Measurements from ENCODE around the gene BLM. TPM values are rescaled to one million over a fixed set of nuclear protein-coding genes. Genes with fewer than 3 reads are reported as not detected.

BLM gene
- total and polyA plus RNA-seq, 2 of the 4 experiments (the other 2 are of a cell fraction): 2.5 to 6.5 TPM

DNA sequence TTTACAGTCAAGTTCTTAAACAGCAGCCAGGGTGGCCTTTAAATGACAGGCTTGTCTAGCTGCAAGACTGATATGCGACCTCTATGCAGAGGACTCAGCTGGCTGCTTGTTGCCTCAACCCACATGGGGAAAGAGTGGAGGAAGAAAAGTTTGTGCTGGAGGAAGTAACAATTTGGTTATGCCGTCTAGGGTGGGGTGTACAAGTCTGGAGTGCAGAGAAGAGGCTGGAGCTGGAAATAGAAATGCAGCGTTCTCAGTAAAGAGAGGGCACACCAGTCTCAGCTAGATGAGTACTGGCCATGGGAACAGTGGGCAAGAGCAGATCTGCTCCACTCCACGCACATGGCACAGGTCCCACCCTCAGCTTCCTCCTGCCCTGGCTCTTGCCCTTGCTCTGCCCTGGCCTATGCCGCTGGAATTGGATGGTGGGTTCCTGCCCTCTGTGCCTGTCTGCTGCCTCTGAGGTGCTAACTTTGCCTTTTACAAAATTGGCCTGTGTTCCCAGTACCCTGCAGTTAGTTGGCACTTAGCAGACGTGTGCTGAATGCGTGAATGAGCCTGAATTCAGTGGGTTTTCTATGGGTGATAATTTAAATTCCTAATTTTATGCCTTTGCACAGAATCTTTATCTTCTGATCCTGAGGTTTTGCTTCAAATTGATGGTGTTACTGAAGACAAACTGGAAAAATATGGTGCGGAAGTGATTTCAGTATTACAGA is 91.5 kb downstream of the BLM start:
- TF ChIP-seq FOS (IDR thresholded peaks at IDR 0.05; ENCODE audit: low read depth, low read length) (no peak), MAZ (IDR thresholded peaks at IDR 0.05; ENCODE audit: borderline replicate concordance, low read depth, low read length) (no peak)
- TF ChIP-seq, protein P1, sequence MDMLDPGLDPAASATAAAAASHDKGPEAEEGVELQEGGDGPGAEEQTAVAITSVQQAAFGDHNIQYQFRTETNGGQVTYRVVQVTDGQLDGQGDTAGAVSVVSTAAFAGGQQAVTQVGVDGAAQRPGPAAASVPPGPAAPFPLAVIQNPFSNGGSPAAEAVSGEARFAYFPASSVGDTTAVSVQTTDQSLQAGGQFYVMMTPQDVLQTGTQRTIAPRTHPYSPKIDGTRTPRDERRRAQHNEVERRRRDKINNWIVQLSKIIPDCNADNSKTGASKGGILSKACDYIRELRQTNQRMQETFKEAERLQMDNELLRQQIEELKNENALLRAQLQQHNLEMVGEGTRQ (IDR thresholded peaks at IDR 0.05; ENCODE audit: low read depth, low read length): no peak
- H3K14ac ChIP-seq (replicated peaks; ENCODE audit: low read depth, low read length): no peak overlapping the region
- no peak overlapping the region for H4K8ac ChIP-seq (ENCODE audit: low read depth in 2 of 2, low read length in 2 of 2)
- H2BK120ac ChIP-seq (ENCODE audit: low read depth, low read length): no peak overlapping the region
- DNase-seq (no peak), ATAC-seq (ENCODE audit: low read depth) (no peak)
- no peak overlapping the region for H2BK15ac ChIP-seq (ENCODE audit: low read depth, low read length)
- H3K79me1 ChIP-seq (ENCODE audit: low read depth in 1 of 2, low read length in 2 of 2): no peaks in the 10 kb centered on the region
- no peaks in the 10 kb centered on the region for H3K9me3 ChIP-seq (ENCODE audit: control insufficient read depth, insufficient read depth, low read length)
- H3K9me1 ChIP-seq (ENCODE audit: insufficient read depth, low read length): peaks cover 2% of the 10 kb centered on the region; the same call in 1 of the 2 replicates
- H4K20me1 ChIP-seq (ENCODE audit: insufficient read depth, low read length): no peaks in the 10 kb centered on the region
- no peak overlapping the region for H3K4me3 ChIP-seq (ENCODE audit: insufficient read depth, low read depth, low read length)
- no peak overlapping the region for H3K56ac ChIP-seq (ENCODE audit: extremely low read depth, insufficient read depth, low read length)
- H3K18ac ChIP-seq (ENCODE audit: low read depth, low read length): no peak overlapping the region
- no peak overlapping the region for H3K27ac ChIP-seq (ENCODE audit: insufficient read depth, low read length)
- no peaks in the 10 kb centered on the region for H3K27me3 ChIP-seq (ENCODE audit: control insufficient read depth, insufficient read depth, low read length)
- H3K23ac ChIP-seq (ENCODE audit: low read depth, low read length): no peak overlapping the region
- H2BK20ac ChIP-seq (ENCODE audit: low read depth, low read length): no peak overlapping the region
- no peak overlapping the region for H2AFZ ChIP-seq (replicated peaks; ENCODE audit: low read length, poor library complexity)
- intact Hi-C loops (cut with micrococcal nuclease) (no loop called here), dilution Hi-C loops (cut with HindIII; ENCODE audit: low sequenced_read_pairs, unreplicated experiment) (no loop called here), in situ Hi-C loops (cut with MboI; ENCODE audit: low sequenced_read_pairs) (no loop called here)
- no peak overlapping the region for H4K91ac ChIP-seq (ENCODE audit: insufficient read depth, low read depth, low read length)
- no peak overlapping the region for H3K4ac ChIP-seq (ENCODE audit: low read depth, low read length)
- no peak overlapping the region for H3K4me2 ChIP-seq (ENCODE audit: low read depth, low read length)
- no TSS peak for BruUV-seq (replicated peaks)
- WGBS, 2 experiments (ENCODE audit: extremely low coverage in 2 of 2, insufficient read length in 1 of 2): 79% methylated on average over 2 of the region's 8 CpGs; no CpG with 5 or more reads in 1 of the 2 experiments
- H2BK5ac ChIP-seq (ENCODE audit: low read depth, low read length, poor library complexity, severe bottlenecking): no peak overlapping the region
- H3K9ac ChIP-seq (ENCODE audit: low read depth, low read length): no peak overlapping the region
- CTCF ChIA-PET: interaction anchor here (0.5 kb wide), 1 partner anchor 21 kb away, joined by 5 read pairs; no protein-coding TSS in a partner anchor
- peaks cover 2% of the 10 kb centered on the region; the same call in 1 of the 2 replicates for H3K36me3 ChIP-seq (ENCODE audit: control insufficient read depth, insufficient read depth, low read length)
- H2AK5ac ChIP-seq (ENCODE audit: low read depth, low read length): no peak overlapping the region
- H4K5ac ChIP-seq (ENCODE audit: low read depth, low read length): no peak overlapping the region
- no peak overlapping the region for H2AK9ac ChIP-seq (replicated peaks; ENCODE audit: low read depth, low read length, poor library complexity)
- POLR2A ChIA-PET (ENCODE audit: unreplicated experiment): no interaction called here
- H3K4me1 ChIP-seq (ENCODE audit: control insufficient read depth, insufficient read depth, low read length): no peaks in the 10 kb centered on the region
